DND-41 (cell line): Measurements from ENCODE around the gene C19orf33.

Source experiments
- EZH2 ChIP-seq: IDR thresholded peaks from 3 replicates; pipeline ENCODE4 v1.6.1; 2012; ENCODE audit warnings: borderline replicate concordance, low read depth, mild to moderate bottlenecking, moderate library complexity, low read length, inconsistent platforms; ENCODE audit not compliant: severe bottlenecking
- TF ChIP-seq, protein P1 (sequence below): IDR thresholded peaks from 2 replicates; pipeline ENCODE4 v1.5.1; 2012; ENCODE audit warnings: borderline replicate concordance, low read length, moderate library complexity, mild to moderate bottlenecking; ENCODE audit not compliant: poor library complexity, severe bottlenecking; ENCODE audit errors: extremely low read depth

DNA sequence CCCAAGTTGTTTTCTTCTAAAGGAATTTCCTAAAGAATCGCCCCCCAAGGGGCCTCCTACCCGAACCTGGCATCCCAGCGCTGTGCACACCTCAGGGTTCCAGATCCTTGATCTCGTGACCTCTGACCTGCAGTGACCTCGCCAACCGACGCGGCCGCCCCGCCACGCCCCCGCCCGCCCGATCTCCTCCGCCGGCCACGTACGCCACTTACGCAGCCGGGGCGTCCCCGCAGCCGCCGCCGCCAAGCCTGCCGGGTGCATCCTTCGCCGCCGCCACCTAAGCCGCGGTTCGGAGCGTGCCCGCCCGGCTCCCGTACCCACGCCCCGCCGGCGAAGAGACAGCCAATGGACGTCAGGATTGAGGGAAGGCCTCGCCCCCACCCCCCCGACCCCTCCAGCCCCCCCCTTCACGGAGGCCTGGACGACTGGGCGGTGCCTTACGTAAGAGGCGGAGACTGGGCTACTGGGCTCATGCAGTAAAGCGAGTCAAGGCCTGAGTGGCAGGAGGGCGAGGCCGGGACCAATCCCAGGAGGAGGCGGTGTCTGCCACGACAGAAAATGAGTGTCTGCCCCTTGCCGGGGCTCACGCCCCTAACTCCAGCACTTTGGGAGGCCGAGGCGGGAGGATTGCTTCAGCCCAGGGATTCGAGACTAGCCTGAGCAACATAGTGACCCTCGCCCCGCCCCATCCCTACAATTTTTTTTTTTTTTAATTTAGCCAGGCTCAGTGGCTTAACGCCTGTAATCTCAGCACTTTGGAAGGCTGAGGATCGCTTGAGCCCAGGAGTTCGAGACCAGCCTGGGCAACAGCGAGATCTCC is 11.8 kb downstream of the C19orf33 start, which contains the start of gene YIF1B:
- TF ChIP-seq, protein P1, sequence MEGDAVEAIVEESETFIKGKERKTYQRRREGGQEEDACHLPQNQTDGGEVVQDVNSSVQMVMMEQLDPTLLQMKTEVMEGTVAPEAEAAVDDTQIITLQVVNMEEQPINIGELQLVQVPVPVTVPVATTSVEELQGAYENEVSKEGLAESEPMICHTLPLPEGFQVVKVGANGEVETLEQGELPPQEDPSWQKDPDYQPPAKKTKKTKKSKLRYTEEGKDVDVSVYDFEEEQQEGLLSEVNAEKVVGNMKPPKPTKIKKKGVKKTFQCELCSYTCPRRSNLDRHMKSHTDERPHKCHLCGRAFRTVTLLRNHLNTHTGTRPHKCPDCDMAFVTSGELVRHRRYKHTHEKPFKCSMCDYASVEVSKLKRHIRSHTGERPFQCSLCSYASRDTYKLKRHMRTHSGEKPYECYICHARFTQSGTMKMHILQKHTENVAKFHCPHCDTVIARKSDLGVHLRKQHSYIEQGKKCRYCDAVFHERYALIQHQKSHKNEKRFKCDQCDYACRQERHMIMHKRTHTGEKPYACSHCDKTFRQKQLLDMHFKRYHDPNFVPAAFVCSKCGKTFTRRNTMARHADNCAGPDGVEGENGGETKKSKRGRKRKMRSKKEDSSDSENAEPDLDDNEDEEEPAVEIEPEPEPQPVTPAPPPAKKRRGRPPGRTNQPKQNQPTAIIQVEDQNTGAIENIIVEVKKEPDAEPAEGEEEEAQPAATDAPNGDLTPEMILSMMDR = no peak
- no peak for TF ChIP-seq EZH2
